Measurements from ENCODE around the gene LRTM1.

The LRTM1 gene
- 0 reads per million in 3 donors for total RNA-seq

GRCh38 chr3:54928046-54928770, at the start of gene LRTM1:
TSS of gene LRTM1 (minus strand) at chr3:54928059. CDS start at chr3:54927911, 148 bp downstream.
- Histone ChIP-seq H3K4me3 (ENCODE audit: insufficient read depth, low read depth, low read length, poor library complexity, severe bottlenecking) (no peak within 1 kb of the TSS), H3K27me3 (replicated peaks; ENCODE audit: control insufficient read depth, insufficient read depth, low read length, poor library complexity, severe bottlenecking) (no peaks in the 10 kb centered on the region), H3K9me3 (ENCODE audit: control insufficient read depth, low read length) (no peaks in the 10 kb centered on the region), H3K4me1 (ENCODE audit: control insufficient read depth, insufficient read depth, low read length, poor library complexity, severe bottlenecking) (no peaks in the 10 kb centered on the region), H3K27ac (ENCODE audit: insufficient read depth, low read length, poor library complexity, severe bottlenecking) (no peak within 1 kb of the TSS), H3K36me3 (ENCODE audit: control insufficient read depth, insufficient read depth, low read length) (no peaks in the 10 kb centered on the region)
- no peak for DNase-seq

GRCh38 chr3:54977439-54977838, 49.6 kb upstream of the LRTM1 start:
- Histone ChIP-seq H3K9me3 (ENCODE audit: control insufficient read depth, low read length) (no peaks in the 10 kb centered on the region), H3K27me3 (replicated peaks; ENCODE audit: control insufficient read depth, insufficient read depth, low read length, poor library complexity, severe bottlenecking) (no peaks in the 10 kb centered on the region), H3K4me1 (ENCODE audit: control insufficient read depth, insufficient read depth, low read length, poor library complexity, severe bottlenecking) (no peaks in the 10 kb centered on the region), H3K4me3 (ENCODE audit: insufficient read depth, low read depth, low read length, poor library complexity, severe bottlenecking) (no peak overlapping the region), H3K27ac (ENCODE audit: insufficient read depth, low read length, poor library complexity, severe bottlenecking) (no peak overlapping the region), H3K36me3 (ENCODE audit: control insufficient read depth, insufficient read depth, low read length) (no peaks in the 10 kb centered on the region)
- DNase-seq, result no peak

GRCh38 chr3:54970895-54971294, 43.0 kb upstream of the LRTM1 start:
- no peak for DNase-seq
- H3K4me1 ChIP-seq (ENCODE audit: control insufficient read depth, insufficient read depth, low read length, poor library complexity, severe bottlenecking), result no peaks in the 10 kb centered on the region
- no peaks in the 10 kb centered on the region for H3K27me3 ChIP-seq (replicated peaks; ENCODE audit: control insufficient read depth, insufficient read depth, low read length, poor library complexity, severe bottlenecking)
- H3K36me3 ChIP-seq (ENCODE audit: control insufficient read depth, insufficient read depth, low read length), result no peaks in the 10 kb centered on the region
- H3K4me3 ChIP-seq (ENCODE audit: insufficient read depth, low read depth, low read length, poor library complexity, severe bottlenecking), result no peak overlapping the region
- no peaks in the 10 kb centered on the region for H3K9me3 ChIP-seq (ENCODE audit: control insufficient read depth, low read length)
- no peak overlapping the region for H3K27ac ChIP-seq (ENCODE audit: insufficient read depth, low read length, poor library complexity, severe bottlenecking)

- Histone ChIP-seq H3K9me3 (ENCODE audit: control insufficient read depth, low read length) (no peaks in the 10 kb centered on the region), H3K36me3 (ENCODE audit: control insufficient read depth, insufficient read depth, low read length) (no peaks in the 10 kb centered on the region), H3K27ac (ENCODE audit: insufficient read depth, low read length, poor library complexity, severe bottlenecking) (no peak overlapping the region), H3K27me3 (replicated peaks; ENCODE audit: control insufficient read depth, insufficient read depth, low read length, poor library complexity, severe bottlenecking) (no peaks in the 10 kb centered on the region), H3K4me1 (ENCODE audit: control insufficient read depth, insufficient read depth, low read length, poor library complexity, severe bottlenecking) (no peaks in the 10 kb centered on the region), H3K4me3 (ENCODE audit: insufficient read depth, low read depth, low read length, poor library complexity, severe bottlenecking) (no peak overlapping the region)
- no peak for DNase-seq
Measured at GRCh38 chr3:54969652-54970051, 41.8 kb upstream of the LRTM1 start.

GRCh38 chr3:54968546-54969172, 40.8 kb upstream of the LRTM1 start:
- no peaks in the 10 kb centered on the region for H3K27me3 ChIP-seq (replicated peaks; ENCODE audit: control insufficient read depth, insufficient read depth, low read length, poor library complexity, severe bottlenecking)
- no peak overlapping the region for H3K27ac ChIP-seq (ENCODE audit: insufficient read depth, low read length, poor library complexity, severe bottlenecking)
- no peaks in the 10 kb centered on the region for H3K36me3 ChIP-seq (ENCODE audit: control insufficient read depth, insufficient read depth, low read length)
- no peaks in the 10 kb centered on the region for H3K9me3 ChIP-seq (ENCODE audit: control insufficient read depth, low read length)
- H3K4me3 ChIP-seq (ENCODE audit: insufficient read depth, low read depth, low read length, poor library complexity, severe bottlenecking), result no peak overlapping the region
- H3K4me1 ChIP-seq (ENCODE audit: control insufficient read depth, insufficient read depth, low read length, poor library complexity, severe bottlenecking), result no peaks in the 10 kb centered on the region
- DNase-seq, result no peak

- Histone ChIP-seq H3K9me3 (ENCODE audit: control insufficient read depth, low read length) (no peaks in the 10 kb centered on the region), H3K27ac (ENCODE audit: insufficient read depth, low read length, poor library complexity, severe bottlenecking) (no peak overlapping the region), H3K27me3 (replicated peaks; ENCODE audit: control insufficient read depth, insufficient read depth, low read length, poor library complexity, severe bottlenecking) (no peaks in the 10 kb centered on the region), H3K4me1 (ENCODE audit: control insufficient read depth, insufficient read depth, low read length, poor library complexity, severe bottlenecking) (no peaks in the 10 kb centered on the region), H3K36me3 (ENCODE audit: control insufficient read depth, insufficient read depth, low read length) (no peaks in the 10 kb centered on the region), H3K4me3 (ENCODE audit: insufficient read depth, low read depth, low read length, poor library complexity, severe bottlenecking) (no peak overlapping the region)
- no peak for DNase-seq
Measured at GRCh38 chr3:54967731-54968161, 39.9 kb upstream of the LRTM1 start.

- Histone ChIP-seq H3K4me3 (ENCODE audit: insufficient read depth, low read depth, low read length, poor library complexity, severe bottlenecking) (no peak overlapping the region), H3K9me3 (ENCODE audit: control insufficient read depth, low read length) (no peaks in the 10 kb centered on the region), H3K27me3 (replicated peaks; ENCODE audit: control insufficient read depth, insufficient read depth, low read length, poor library complexity, severe bottlenecking) (no peaks in the 10 kb centered on the region), H3K36me3 (ENCODE audit: control insufficient read depth, insufficient read depth, low read length) (no peaks in the 10 kb centered on the region), H3K4me1 (ENCODE audit: control insufficient read depth, insufficient read depth, low read length, poor library complexity, severe bottlenecking) (no peaks in the 10 kb centered on the region), H3K27ac (ENCODE audit: insufficient read depth, low read length, poor library complexity, severe bottlenecking) (no peak overlapping the region)
- DNase-seq, result no peak
Measured at GRCh38 chr3:54966979-54967378, 39.1 kb upstream of the LRTM1 start.

- Histone ChIP-seq H3K4me1 (ENCODE audit: control insufficient read depth, insufficient read depth, low read length, poor library complexity, severe bottlenecking) (no peaks in the 10 kb centered on the region), H3K4me3 (ENCODE audit: insufficient read depth, low read depth, low read length, poor library complexity, severe bottlenecking) (no peak overlapping the region), H3K27ac (ENCODE audit: insufficient read depth, low read length, poor library complexity, severe bottlenecking) (no peak overlapping the region), H3K27me3 (replicated peaks; ENCODE audit: control insufficient read depth, insufficient read depth, low read length, poor library complexity, severe bottlenecking) (no peaks in the 10 kb centered on the region), H3K9me3 (ENCODE audit: control insufficient read depth, low read length) (no peaks in the 10 kb centered on the region), H3K36me3 (ENCODE audit: control insufficient read depth, insufficient read depth, low read length) (no peaks in the 10 kb centered on the region)
- DNase-seq, result no peak
Measured at GRCh38 chr3:54965746-54966145, 37.9 kb upstream of the LRTM1 start.

GRCh38 chr3:54964081-54964480, 36.2 kb upstream of the LRTM1 start:
- Histone ChIP-seq H3K4me1 (ENCODE audit: control insufficient read depth, insufficient read depth, low read length, poor library complexity, severe bottlenecking) (no peaks in the 10 kb centered on the region), H3K9me3 (ENCODE audit: control insufficient read depth, low read length) (no peaks in the 10 kb centered on the region), H3K27ac (ENCODE audit: insufficient read depth, low read length, poor library complexity, severe bottlenecking) (no peak overlapping the region), H3K27me3 (replicated peaks; ENCODE audit: control insufficient read depth, insufficient read depth, low read length, poor library complexity, severe bottlenecking) (no peaks in the 10 kb centered on the region), H3K4me3 (ENCODE audit: insufficient read depth, low read depth, low read length, poor library complexity, severe bottlenecking) (no peak overlapping the region), H3K36me3 (ENCODE audit: control insufficient read depth, insufficient read depth, low read length) (no peaks in the 10 kb centered on the region)
- DNase-seq, result no peak

- Histone ChIP-seq H3K36me3 (ENCODE audit: control insufficient read depth, insufficient read depth, low read length) (no peaks in the 10 kb centered on the region), H3K27me3 (replicated peaks; ENCODE audit: control insufficient read depth, insufficient read depth, low read length, poor library complexity, severe bottlenecking) (no peaks in the 10 kb centered on the region), H3K27ac (ENCODE audit: insufficient read depth, low read length, poor library complexity, severe bottlenecking) (no peak overlapping the region), H3K9me3 (ENCODE audit: control insufficient read depth, low read length) (no peaks in the 10 kb centered on the region), H3K4me3 (ENCODE audit: insufficient read depth, low read depth, low read length, poor library complexity, severe bottlenecking) (no peak overlapping the region), H3K4me1 (ENCODE audit: control insufficient read depth, insufficient read depth, low read length, poor library complexity, severe bottlenecking) (no peaks in the 10 kb centered on the region)
- DNase-seq, result no peak
Measured at GRCh38 chr3:54963641-54964040, 35.8 kb upstream of the LRTM1 start.

Data from effector memory CD4-positive, alpha-beta T cell (primary cell).